Muscle of leg (tissue), 11 donors: Measurements from ENCODE around the gene TLE4. TPM values are rescaled to one million over a fixed set of nuclear protein-coding genes. Genes with fewer than 3 reads are reported as not detected.
A peak's percentile ranks its signal among the peaks of the same experiment; 100 is the strongest.

ENCODE experiments used
- DNase-seq: peaks from one replicate; pipeline ENCODE4 v3.0.0; 2013
- H3K27ac ChIP-seq: one replicate; pipeline ENCODE4 v1.5.1; 2013; ENCODE audit warnings: mild to moderate bottlenecking, low read length, control low read depth
- H3K27me3 ChIP-seq: one replicate; pipeline ENCODE4 v1.6.1; 2013; ENCODE audit warnings: low read length; ENCODE audit not compliant: control insufficient read depth, insufficient read depth
- H3K36me3 ChIP-seq: one replicate; pipeline ENCODE4 v1.6.1; 2013; ENCODE audit warnings: low read length; ENCODE audit not compliant: control insufficient read depth, insufficient read depth
- H3K4me1 ChIP-seq: one replicate; pipeline ENCODE4 v1.6.1; 2013; ENCODE audit warnings: low read length; ENCODE audit not compliant: control insufficient read depth, insufficient read depth
- H3K4me3 ChIP-seq: one replicate; pipeline ENCODE4 v1.5.1; 2013; ENCODE audit warnings: low read length, control low read depth
- H3K9me3 ChIP-seq: replicated peaks from 2 replicates; pipeline ENCODE4 v1.6.1; 2013; ENCODE audit warnings: low read depth, low read length; ENCODE audit not compliant: control insufficient read depth
- WGBS: methylation state at CpG from one replicate; pipeline ENCODE4 v1.1.5; 2013; ENCODE audit warnings: missing lambda C conversion rate; ENCODE audit not compliant: insufficient coverage; 5-methylcytosine and 5-hydroxymethylcytosine counted together
- polyA plus RNA-seq, 8 donors: library from polyadenylated mRNA; unstranded; fragments of 120-200 nt; gene quantifications; one replicate each; pipeline versions ENCODE4 v1.2.1 to v1.2.3, GENCODE V29; 2013; ENCODE audit warnings: inconsistent platforms in 1 of 8, low replicate concordance in 1 of 8; ENCODE audit not compliant: insufficient read length in 8 of 8, insufficient read depth in 1 of 8
- total RNA-seq: library from RNA; stranded (reverse); fragments of 120-200 nt; gene quantifications from one replicate; pipeline ENCODE4 v1.2.4, GENCODE V29; 2013

TLE4 gene
- total and polyA plus RNA-seq, 9 donors: 16.5 to 22.0 (median 17.7) TPM

DNA sequence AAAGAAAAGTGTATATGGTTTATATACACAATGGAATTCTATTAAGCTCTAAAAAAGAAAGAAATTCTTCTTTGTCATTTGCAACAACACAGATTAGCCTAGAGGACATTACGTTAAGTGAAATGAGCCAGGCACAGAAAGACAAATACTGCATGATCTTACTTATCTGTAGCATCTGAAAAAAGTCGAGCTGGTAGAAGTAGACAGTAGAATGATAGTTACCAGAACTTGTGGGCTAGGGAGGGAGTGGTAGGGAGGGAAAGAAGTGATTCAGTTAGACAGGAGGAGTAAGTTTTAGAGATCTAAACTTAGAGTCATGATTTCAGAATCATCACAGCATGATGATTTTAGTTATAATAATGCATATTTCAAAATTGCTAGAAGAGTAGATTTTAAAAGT lies 184.6 kb downstream of the TLE4 start:
- Histone ChIP-seq H3K9me3 (peaks cover 4% of the 10 kb centered on the region), H3K4me3 (no peak overlapping the region), H3K27ac (no peak overlapping the region), H3K36me3 (no peaks in the 10 kb centered on the region), H3K27me3 (no peaks in the 10 kb centered on the region), H3K4me1 (no peaks in the 10 kb centered on the region)
- no peak for DNase-seq
- 73% methylated on average over 1 of the region's 2 CpGs for WGBS

GRCh38 chr9:79757074-79757473 lies 185.3 kb downstream of the TLE4 start:
- no peak for DNase-seq
- H3K36me3 ChIP-seq: no peaks in the 10 kb centered on the region
- H3K9me3 ChIP-seq: no peaks in the 10 kb centered on the region
- no peak overlapping the region for H3K27ac ChIP-seq
- H3K27me3 ChIP-seq: no peaks in the 10 kb centered on the region
- no peak overlapping the region for H3K4me3 ChIP-seq
- H3K4me1 ChIP-seq: no peaks in the 10 kb centered on the region

- Histone ChIP-seq H3K9me3 (no peaks in the 10 kb centered on the region), H3K36me3 (no peaks in the 10 kb centered on the region), H3K4me1 (no peaks in the 10 kb centered on the region), H3K4me3 (no peak overlapping the region), H3K27ac (no peak overlapping the region), H3K27me3 (no peaks in the 10 kb centered on the region)
- no CpG with 5 or more reads among the region's 2 CpGs for WGBS
- no peak for DNase-seq
Observed at GRCh38 chr9:79757881-79758669, 186.3 kb downstream of the TLE4 start.

DNA sequence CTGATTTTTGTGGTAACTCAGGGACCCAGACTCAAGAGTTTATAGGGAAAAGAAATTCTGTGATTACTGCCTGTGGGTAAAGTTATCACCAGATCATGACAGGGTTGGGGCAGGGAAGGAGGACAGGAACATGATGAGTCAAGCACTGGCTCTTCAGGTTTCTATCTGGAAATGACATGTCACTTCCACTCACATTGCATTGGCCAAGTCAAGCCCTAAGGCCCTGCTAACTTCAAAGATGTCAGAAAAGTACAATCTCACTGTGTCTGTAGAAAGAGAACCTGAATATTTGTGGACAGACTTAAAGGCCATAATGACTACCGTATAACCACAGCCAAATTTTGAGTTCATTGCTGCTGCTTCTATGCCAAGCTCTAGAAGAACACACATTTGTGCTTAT lies 187.7 kb downstream of the TLE4 start:
- no peaks in the 10 kb centered on the region for H3K36me3 ChIP-seq
- DNase-seq: no peak
- H3K27ac ChIP-seq: no peak overlapping the region
- no peak overlapping the region for H3K4me3 ChIP-seq
- H3K4me1 ChIP-seq: peaks cover 5% of the 10 kb centered on the region
- peaks cover 2% of the 10 kb centered on the region for H3K27me3 ChIP-seq
- no CpG with 5 or more reads among the region's 1 CpG for WGBS
- no peaks in the 10 kb centered on the region for H3K9me3 ChIP-seq

DNA sequence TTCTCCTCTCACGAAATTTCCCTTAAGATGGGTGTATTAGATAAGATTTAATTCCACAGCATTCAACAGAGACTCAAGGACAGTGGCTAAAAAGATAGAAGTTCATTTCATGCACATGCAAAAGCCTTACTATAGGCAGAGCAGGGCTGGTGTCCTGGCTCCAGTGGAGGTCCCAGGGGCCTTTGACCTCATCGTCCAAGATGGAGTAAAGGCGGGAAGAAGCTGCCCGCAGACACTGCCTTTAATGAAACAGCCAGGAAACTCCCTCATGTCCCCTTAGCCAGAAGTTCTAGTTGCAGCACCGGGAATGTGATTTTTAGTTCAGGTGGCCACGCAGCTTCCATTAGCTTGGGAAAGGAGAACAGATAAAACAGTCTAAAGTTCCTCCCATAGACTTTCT lies 190.3 kb downstream of the TLE4 start:
- H3K27ac ChIP-seq: no peak overlapping the region
- peaks cover 10% of the 10 kb centered on the region for H3K4me1 ChIP-seq
- peaks cover 5% of the 10 kb centered on the region for H3K27me3 ChIP-seq
- WGBS: 6% methylated on average over 2 of the region's 6 CpGs
- no peak overlapping the region for H3K4me3 ChIP-seq
- H3K9me3 ChIP-seq: no peaks in the 10 kb centered on the region
- peak; percentile 54 for DNase-seq
- H3K36me3 ChIP-seq: no peaks in the 10 kb centered on the region

DNA sequence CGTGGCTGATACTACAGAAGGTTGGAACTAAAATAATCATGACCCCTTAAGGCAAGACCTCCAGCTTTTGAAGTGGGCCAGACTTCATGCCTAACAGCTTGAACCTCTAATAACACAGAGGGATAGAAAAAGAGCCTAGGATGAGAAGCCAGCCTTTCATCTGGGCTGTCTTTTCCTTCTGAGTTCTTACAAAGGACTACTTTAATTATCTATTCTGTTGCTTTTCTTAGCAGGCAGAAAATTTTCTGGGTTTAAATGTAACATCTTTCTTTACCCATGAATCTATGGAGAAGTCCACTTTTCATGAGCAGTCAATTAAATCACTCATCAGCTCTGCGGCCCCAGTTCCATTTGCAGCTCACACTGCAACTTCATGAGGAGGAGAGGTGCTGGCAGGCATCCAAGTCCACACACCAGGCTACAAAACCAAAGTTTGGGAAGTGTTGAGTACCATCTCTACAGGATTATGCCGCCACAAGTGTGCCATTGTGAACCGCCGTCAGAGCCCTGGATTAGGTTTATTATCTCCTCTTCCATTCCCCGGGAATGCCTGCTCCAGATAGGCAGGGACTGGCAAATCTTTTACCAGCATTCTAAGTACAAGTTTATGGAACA lies 192.0 kb downstream of the TLE4 start:
- Histone ChIP-seq H3K27ac (no peak overlapping the region), H3K27me3 (peaks cover 5% of the 10 kb centered on the region), H3K4me3 (no peak overlapping the region), H3K36me3 (no peaks in the 10 kb centered on the region), H3K9me3 (no peaks in the 10 kb centered on the region), H3K4me1 (peaks cover 10% of the 10 kb centered on the region)
- 41% methylated on average over 4 of the region's 6 CpGs for WGBS
- DNase-seq: peak; percentile 35

- 20% methylated on average over 2 of the region's 3 CpGs for WGBS
- no peak overlapping the region for H3K4me3 ChIP-seq
- H3K9me3 ChIP-seq: no peaks in the 10 kb centered on the region
- H3K36me3 ChIP-seq: no peaks in the 10 kb centered on the region
- H3K4me1 ChIP-seq: peaks cover 10% of the 10 kb centered on the region
- no peak overlapping the region for H3K27ac ChIP-seq
- peaks cover 5% of the 10 kb centered on the region for H3K27me3 ChIP-seq
- DNase-seq: peak; percentile 93
Observed at GRCh38 chr9:79764374-79764773, 192.6 kb downstream of the TLE4 start.

DNA sequence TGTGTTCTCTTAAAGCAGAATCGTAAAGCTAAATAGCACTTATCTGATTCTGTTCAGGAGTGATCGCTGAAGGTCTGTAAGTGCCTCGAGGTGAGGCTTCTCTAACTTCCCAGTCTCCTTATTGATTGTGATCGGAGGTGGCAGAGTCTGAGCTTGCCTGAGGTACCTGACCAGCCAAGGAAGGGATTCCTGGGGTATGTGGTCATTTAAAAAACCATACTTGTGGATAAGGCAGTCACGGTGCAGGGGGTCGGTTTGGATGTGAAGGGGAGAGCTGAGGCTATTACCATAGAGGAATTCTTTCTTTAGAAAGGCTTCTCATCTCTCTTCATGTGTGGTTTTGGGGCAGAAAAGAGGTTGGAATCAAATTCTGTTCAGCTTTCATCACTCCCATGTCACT lies 193.7 kb downstream of the TLE4 start:
- 86% methylated on average over 3 of the region's 6 CpGs for WGBS

DNA sequence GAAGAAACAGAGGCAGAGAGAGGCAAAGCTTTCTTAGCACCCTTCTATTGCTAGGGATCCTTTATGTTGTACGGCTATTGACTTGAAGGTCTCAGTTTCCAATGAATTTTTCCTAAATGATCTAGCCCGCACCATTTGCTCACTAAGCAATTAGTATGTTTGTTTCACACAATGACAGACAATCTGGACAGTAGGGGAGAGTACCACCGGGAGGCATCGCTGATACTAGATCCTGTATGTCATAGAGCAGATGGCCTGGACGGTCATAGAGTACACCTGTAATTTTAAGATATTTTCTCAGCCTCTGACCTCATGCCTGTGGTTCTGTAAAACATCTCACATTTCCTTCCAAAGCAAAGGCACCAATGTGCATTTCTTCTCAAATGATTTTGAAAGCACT lies 194.3 kb downstream of the TLE4 start:
- Histone ChIP-seq H3K4me1 (peaks cover 10% of the 10 kb centered on the region), H3K9me3 (no peaks in the 10 kb centered on the region), H3K36me3 (no peaks in the 10 kb centered on the region), H3K27ac (no peak overlapping the region), H3K4me3 (no peak overlapping the region), H3K27me3 (peaks cover 8% of the 10 kb centered on the region)
- DNase-seq: no peak
- 100% methylated on average over 1 of the region's 5 CpGs for WGBS

More for the DNA sequence above, 193.7 kb downstream of the TLE4 start:
- no peak for DNase-seq
- Histone ChIP-seq H3K27me3 (peaks cover 8% of the 10 kb centered on the region), H3K27ac (no peak overlapping the region), H3K9me3 (no peaks in the 10 kb centered on the region), H3K4me1 (peaks cover 10% of the 10 kb centered on the region), H3K4me3 (no peak overlapping the region), H3K36me3 (no peaks in the 10 kb centered on the region)

- H3K9me3 ChIP-seq: no peaks in the 10 kb centered on the region
- no peak overlapping the region for H3K4me3 ChIP-seq
- peaks cover 10% of the 10 kb centered on the region for H3K4me1 ChIP-seq
- peaks cover 8% of the 10 kb centered on the region for H3K27me3 ChIP-seq
- no peaks in the 10 kb centered on the region for H3K36me3 ChIP-seq
- peak; percentile 41 for DNase-seq
- no peak overlapping the region for H3K27ac ChIP-seq
- WGBS: no CpG with 5 or more reads among the region's 3 CpGs
Observed at GRCh38 chr9:79768194-79768593, 196.4 kb downstream of the TLE4 start.
